ENCODE measurements around the gene KIAA1191.
"Not testable (repeated sequence)": the region's sequence is repeated elsewhere in the genome, so short reads cannot be mapped to it uniquely, and the experiment has no call there.

KIAA1191 gene

DNA sequence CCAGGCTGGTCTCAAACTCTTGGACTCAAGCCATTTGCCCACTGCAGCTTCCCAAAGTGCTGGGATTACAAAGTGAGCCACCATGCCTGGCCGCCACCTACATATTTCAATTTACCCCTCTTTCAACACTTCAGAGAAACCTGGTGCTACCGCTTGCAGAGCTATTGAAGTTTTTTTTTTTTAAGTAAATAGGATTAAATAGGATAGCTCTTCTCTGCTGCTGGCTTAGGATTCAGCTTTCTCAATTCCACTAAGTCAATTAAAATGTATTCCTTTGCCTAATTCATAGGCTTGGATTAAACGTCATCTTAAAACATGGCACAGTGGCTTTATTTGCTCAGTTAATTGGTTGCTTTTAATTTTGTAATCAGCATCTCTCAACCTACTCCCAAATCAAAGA lies 41.0 kb downstream of the KIAA1191 start:
- no peak overlapping the region for H3K27ac Mint-ChIP-seq
- DNase-seq (no peak), ATAC-seq (no peak)
- H3K27me3 Mint-ChIP-seq: no peaks in the 10 kb centered on the region
- H3K4me3 Mint-ChIP-seq: no peak overlapping the region
- H3K4me1 Mint-ChIP-seq: no peaks in the 10 kb centered on the region
- no peaks in the 10 kb centered on the region for H3K9me3 Mint-ChIP-seq
- peaks cover 8% of the 10 kb centered on the region for H3K36me3 Mint-ChIP-seq (ENCODE audit: low read depth)

DNA sequence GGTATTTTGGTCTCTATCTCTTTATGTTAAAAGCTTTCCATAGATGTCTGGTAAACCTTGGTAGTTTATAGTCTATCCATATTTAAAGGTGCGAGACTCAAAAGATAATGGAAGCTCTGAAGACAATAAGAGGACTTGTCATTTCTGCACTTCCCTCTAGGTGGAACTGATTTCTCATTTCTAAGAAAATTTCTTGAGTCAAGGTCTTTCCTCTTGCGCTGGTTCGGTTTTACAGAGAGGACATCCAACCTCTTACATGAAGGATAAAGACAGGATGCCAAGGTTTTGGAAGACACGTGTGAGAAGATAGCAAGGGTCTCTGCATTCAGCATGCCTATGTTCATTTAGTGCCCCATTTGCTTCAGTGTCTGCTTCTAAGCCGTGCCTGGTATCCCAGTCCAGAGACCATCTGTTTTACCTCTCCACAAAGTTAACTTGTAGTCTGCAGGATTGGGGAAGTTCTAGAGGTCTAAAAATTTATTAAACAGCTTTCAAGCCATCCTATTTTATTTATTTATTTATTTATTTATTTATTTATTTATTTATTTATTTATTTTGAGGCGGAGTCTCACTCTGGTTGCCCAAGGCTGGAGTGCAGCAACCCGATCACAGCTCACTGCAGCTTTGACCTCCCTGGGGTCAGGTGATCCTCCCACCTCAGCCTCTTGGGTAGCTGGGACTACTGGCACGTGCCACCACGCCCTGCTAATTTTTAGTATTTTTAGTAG lies 41.6 kb downstream of the KIAA1191 start:
- H3K27ac Mint-ChIP-seq: no peak overlapping the region
- no peak overlapping the region for H3K4me3 Mint-ChIP-seq
- H3K9me3 Mint-ChIP-seq: no peaks in the 10 kb centered on the region
- H3K36me3 Mint-ChIP-seq (ENCODE audit: low read depth): peaks cover 13% of the 10 kb centered on the region
- DNase-seq (no peak), ATAC-seq (no peak)
- H3K4me1 Mint-ChIP-seq: no peaks in the 10 kb centered on the region
- no peaks in the 10 kb centered on the region for H3K27me3 Mint-ChIP-seq

DNA sequence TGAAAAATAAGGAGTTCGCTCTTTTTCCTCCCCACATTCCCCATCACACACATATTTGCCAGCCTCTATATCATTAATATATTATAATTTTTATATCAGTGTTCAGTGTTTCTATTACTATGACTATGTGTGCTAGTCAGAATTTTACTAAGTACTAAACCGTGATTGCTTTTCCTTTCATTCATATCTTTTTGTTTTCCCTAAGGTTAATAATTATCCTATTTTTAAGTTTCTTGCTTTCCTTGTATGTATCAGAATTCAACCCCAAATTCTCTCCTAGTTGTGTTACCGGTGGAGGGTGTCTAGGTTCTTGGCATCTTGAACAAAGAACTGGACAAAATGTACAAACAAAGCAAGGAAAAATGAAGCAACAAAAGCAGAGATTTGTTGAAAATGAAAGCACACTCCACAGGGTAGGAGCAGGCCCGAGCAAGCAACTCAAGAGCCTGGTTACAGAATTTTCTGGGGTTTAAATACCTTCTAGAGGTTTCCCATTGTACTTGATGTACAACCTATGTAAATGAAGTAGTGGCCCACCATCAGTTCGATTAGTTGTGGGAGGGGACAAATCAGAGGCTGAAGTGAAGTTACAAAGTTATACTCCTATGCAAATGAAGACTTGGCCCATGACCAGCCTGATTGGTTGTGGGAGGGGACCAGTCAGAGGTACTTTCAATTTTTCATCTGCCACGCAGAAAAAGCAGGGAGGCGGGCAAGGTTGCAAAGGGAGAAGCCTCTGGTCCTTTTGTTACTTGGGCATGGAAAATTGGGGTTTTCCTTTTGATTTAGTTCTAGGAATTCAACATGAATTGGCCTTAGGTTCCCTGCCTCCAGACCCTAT lies 43.8 kb downstream of the KIAA1191 start:
- DNase-seq (no peak), ATAC-seq (no peak)
- Mint-ChIP-seq H3K4me3 (no peak overlapping the region), H3K27me3 (no peaks in the 10 kb centered on the region), H3K9me3 (no peaks in the 10 kb centered on the region), H3K36me3 (ENCODE audit: low read depth) (peaks cover 23% of the 10 kb centered on the region), H3K4me1 (no peaks in the 10 kb centered on the region), H3K27ac (no peak overlapping the region)

DNA sequence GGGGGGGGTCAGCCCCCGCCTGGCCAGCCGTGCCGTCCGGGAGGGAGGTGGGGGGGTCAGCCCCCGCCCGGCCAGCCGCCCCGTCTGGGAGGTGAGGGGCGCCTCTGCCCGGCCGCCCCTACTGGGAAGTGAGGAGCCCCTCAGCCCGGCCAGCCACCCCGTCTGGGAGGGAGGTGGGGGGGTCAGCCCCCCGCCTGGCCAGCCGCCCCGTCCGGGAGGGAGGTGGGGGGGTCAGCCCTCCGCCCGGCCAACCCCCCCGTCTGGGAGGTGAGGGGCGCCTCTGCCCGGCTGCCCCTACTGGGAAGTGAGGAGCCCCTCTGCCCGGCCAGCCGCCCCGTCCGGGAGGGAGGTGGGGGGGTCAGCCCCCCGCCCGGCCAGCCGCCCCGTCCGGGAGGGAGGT lies 56.2 kb downstream of the KIAA1191 start:
- ATAC-seq, H3K27me3 Mint-ChIP-seq, H3K9me3 Mint-ChIP-seq, H3K27ac Mint-ChIP-seq, DNase-seq, H3K4me1 Mint-ChIP-seq, H3K4me3 Mint-ChIP-seq: not testable (repeated sequence)
- peaks cover 36% of the 10 kb centered on the region for H3K36me3 Mint-ChIP-seq (ENCODE audit: low read depth)

Measured in activated naive CD8-positive, alpha-beta T cell treated with anti-CD3 and anti-CD28 coated beads, Interleukin-2, amount 50 U/mL, for 24 hours (primary cell).